Measurements from ENCODE around the gene AASDHPPT.

DNA sequence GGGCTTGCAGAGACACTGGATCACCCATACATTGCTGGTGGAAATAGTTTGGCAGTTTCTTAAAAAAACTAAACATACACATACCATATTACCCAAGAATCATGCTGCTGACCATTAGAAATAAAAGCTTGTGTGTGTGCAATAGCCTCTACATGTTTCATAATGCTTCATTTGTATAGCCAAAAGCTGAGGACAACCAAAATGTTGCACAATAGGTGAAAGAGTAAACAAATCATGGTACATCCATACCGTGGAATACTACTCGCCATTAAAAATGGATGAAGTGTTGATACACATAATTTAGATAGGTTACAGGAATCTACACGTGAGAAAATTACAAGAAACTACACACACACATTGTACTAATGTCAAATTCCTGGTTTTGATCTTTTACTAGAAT is 6.9 kb upstream of the AASDHPPT start:
- TF ChIP-seq, protein P1, sequence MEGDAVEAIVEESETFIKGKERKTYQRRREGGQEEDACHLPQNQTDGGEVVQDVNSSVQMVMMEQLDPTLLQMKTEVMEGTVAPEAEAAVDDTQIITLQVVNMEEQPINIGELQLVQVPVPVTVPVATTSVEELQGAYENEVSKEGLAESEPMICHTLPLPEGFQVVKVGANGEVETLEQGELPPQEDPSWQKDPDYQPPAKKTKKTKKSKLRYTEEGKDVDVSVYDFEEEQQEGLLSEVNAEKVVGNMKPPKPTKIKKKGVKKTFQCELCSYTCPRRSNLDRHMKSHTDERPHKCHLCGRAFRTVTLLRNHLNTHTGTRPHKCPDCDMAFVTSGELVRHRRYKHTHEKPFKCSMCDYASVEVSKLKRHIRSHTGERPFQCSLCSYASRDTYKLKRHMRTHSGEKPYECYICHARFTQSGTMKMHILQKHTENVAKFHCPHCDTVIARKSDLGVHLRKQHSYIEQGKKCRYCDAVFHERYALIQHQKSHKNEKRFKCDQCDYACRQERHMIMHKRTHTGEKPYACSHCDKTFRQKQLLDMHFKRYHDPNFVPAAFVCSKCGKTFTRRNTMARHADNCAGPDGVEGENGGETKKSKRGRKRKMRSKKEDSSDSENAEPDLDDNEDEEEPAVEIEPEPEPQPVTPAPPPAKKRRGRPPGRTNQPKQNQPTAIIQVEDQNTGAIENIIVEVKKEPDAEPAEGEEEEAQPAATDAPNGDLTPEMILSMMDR (IDR thresholded peaks at IDR 0.05), result no peak
- no peak for TF ChIP-seq POLR2A (IDR thresholded peaks at IDR 0.05)
